Measurements from ENCODE around the gene ZNF318. TPM values are rescaled to one million over a fixed set of nuclear protein-coding genes. Genes with fewer than 3 reads are reported as not detected.

The ZNF318 gene
- polyA plus RNA-seq, 1 donor = 15.0 TPM

Other genes starting within 250 kb of the ZNF318 start
- gene SRF, start 198.4 kb downstream of the ZNF318 start, polyA plus RNA-seq (ENCODE audit: insufficient read length) = 48.6 TPM
- gene CUL9, start 187.5 kb downstream of the ZNF318 start, polyA plus RNA-seq (ENCODE audit: insufficient read length) = 20.2 TPM
- 20.3 TPM for gene DNPH1, start 140.2 kb downstream of the ZNF318 start, polyA plus RNA-seq (ENCODE audit: insufficient read length)
- 0.10 TPM for gene TTBK1, start 126.2 kb downstream of the ZNF318 start, polyA plus RNA-seq (ENCODE audit: insufficient read length)
- gene SLC22A7, start 71.4 kb downstream of the ZNF318 start, polyA plus RNA-seq (ENCODE audit: insufficient read length) = not detected
- gene CRIP3, start 60.8 kb downstream of the ZNF318 start, polyA plus RNA-seq (ENCODE audit: insufficient read length) = 2.1 TPM
- 23.4 TPM for gene ABCC10, start 57.9 kb upstream of the ZNF318 start, polyA plus RNA-seq (ENCODE audit: insufficient read length)
- gene DLK2, start 85.9 kb upstream of the ZNF318 start, polyA plus RNA-seq (ENCODE audit: insufficient read length) = 1.9 TPM
- gene TJAP1, start 107.9 kb upstream of the ZNF318 start, polyA plus RNA-seq (ENCODE audit: insufficient read length) = 32.4 TPM
- gene LRRC73, start 140.7 kb upstream of the ZNF318 start, polyA plus RNA-seq (ENCODE audit: insufficient read length) = not detected
- 87.5 TPM for gene YIPF3, start 147.3 kb upstream of the ZNF318 start, polyA plus RNA-seq (ENCODE audit: insufficient read length)
- gene POLR1C, start 147.4 kb upstream of the ZNF318 start, polyA plus RNA-seq (ENCODE audit: insufficient read length) = 14.6 TPM
- gene XPO5, start 206.4 kb upstream of the ZNF318 start, polyA plus RNA-seq (ENCODE audit: insufficient read length) = 30.2 TPM
- 9.0 TPM for gene POLH, start 206.5 kb upstream of the ZNF318 start, polyA plus RNA-seq (ENCODE audit: insufficient read length)